Hematopoietic multipotent progenitor cell treated with erythropoietin and hydrocortisone succinate and interleukin-3 and kit ligand, for 17 days (in vitro differentiated cells): ENCODE measurements around the gene TCAF1.

Experiments used
- DNase-seq: peaks from one replicate; pipeline ENCODE4 v3.0.0-alpha.2; 2015; ENCODE audit warnings: low spot score

Gene TCAF1

GRCh38 chr7:143901668-143902331 lies at the start of gene TCAF1:
TSS of gene TCAF1 (minus strand) at chr7:143902176. CDS start at chr7:143876608, 25,568 bp downstream.
- DNase-seq, result peak; percentile 70

GRCh38 chr7:143948733-143949132 lies 46.8 kb upstream of the TCAF1 start:
- no peak for DNase-seq

GRCh38 chr7:143947111-143947510 lies 45.1 kb upstream of the TCAF1 start:
- DNase-seq, result no peak

- DNase-seq, result no peak
Observed at GRCh38 chr7:143945423-143945822, 43.4 kb upstream of the TCAF1 start.

- DNase-seq, result no peak
Observed at GRCh38 chr7:143938379-143939243, 36.6 kb upstream of the TCAF1 start.

GRCh38 chr7:143936087-143937009 lies 34.4 kb upstream of the TCAF1 start:
- DNase-seq, result no peak

GRCh38 chr7:143934526-143935325 lies 32.8 kb upstream of the TCAF1 start, which contains the start of gene OR2F2:
TSS of gene OR2F2 (plus strand) at chr7:143935233. CDS start at chr7:143935233, 0 bp downstream.
- DNase-seq, result no peak

- DNase-seq, result no peak
Observed at GRCh38 chr7:143931739-143932138, 29.8 kb upstream of the TCAF1 start.

- DNase-seq, result no peak
Observed at GRCh38 chr7:143929224-143929920, 27.4 kb upstream of the TCAF1 start.

- no peak for DNase-seq
Observed at GRCh38 chr7:143924851-143925250, 22.9 kb upstream of the TCAF1 start.

GRCh38 chr7:143914938-143915652 lies 13.1 kb upstream of the TCAF1 start:
- no peak for DNase-seq

GRCh38 chr7:143913945-143914615 lies 12.1 kb upstream of the TCAF1 start:
- DNase-seq, result no peak

GRCh38 chr7:143910473-143911248 lies 8.7 kb upstream of the TCAF1 start:
- DNase-seq, result no peak

GRCh38 chr7:143909863-143910262 lies 7.9 kb upstream of the TCAF1 start:
- DNase-seq, result no peak

- no peak for DNase-seq
Observed at GRCh38 chr7:143908120-143908519, 6.1 kb upstream of the TCAF1 start.

- no peak for DNase-seq
Observed at GRCh38 chr7:143906895-143907294, 4.9 kb upstream of the TCAF1 start.

GRCh38 chr7:143906151-143906550 lies 4.2 kb upstream of the TCAF1 start:
- DNase-seq, result no peak

GRCh38 chr7:143905509-143905908 lies 3.5 kb upstream of the TCAF1 start:
- DNase-seq, result no peak
